HepG2 (cell line): ENCODE measurements around the gene HRCT1. TPM values are rescaled to one million over a fixed set of nuclear protein-coding genes. Genes with fewer than 3 reads are reported as not detected.

Experiments used
- ATAC-seq: fragments of 200-7000 bp; cut with Tn5 transposase; 3 replicates; pipeline ENCODE4 v1.9.1; 2020; ENCODE audit warnings: mild to moderate bottlenecking, moderate library complexity
- BruUV-seq: library from RNA; stranded (reverse); fragments of 400-500 nt; replicated peaks from 2 replicates; lab custom pipeline; 2021; lab: Mats Ljungman, UMichigan
- CTCF ChIA-PET: fragments of 300-600 bp; formaldehyde crosslinking; extraction: SDS; loops from one replicate; lab custom pipeline; 2021; ENCODE audit warnings: low total read pairs, inconsistent platforms, low intra/inter-chr PET ratio; lab: Yijun Ruan, JAX
- POLR2A ChIA-PET: fragments of 350-600 bp; sonication (Branson Sonifier 250); formaldehyde crosslinking; loops from one replicate; lab custom pipeline; 2020; ENCODE audit warnings: antibody characterized with exemption, inconsistent platforms; lab: Yijun Ruan, JAX
- DNase-seq: peaks from one replicate; pipeline ENCODE4 v3.0.0-alpha.2; 2015; ENCODE audit warnings: low spot score
- FAIRE-seq: peaks from 3 replicates; lab custom pipeline; 2011; peaks lifted over from hg19 to GRCh38; lab: Jason Lieb, UNC
- H2AFZ ChIP-seq: one replicate; pipeline ENCODE4 v1.6.1; 2011; ENCODE audit warnings: low read length, inconsistent platforms
- H3K27ac ChIP-seq: fragments of 300-600 bp; 3 replicates; pipeline ENCODE4 v1.8.0; 2011; ENCODE audit warnings: mixed run types, mild to moderate bottlenecking, mixed read lengths, low read length, inconsistent platforms; ENCODE audit not compliant: insufficient read depth; ENCODE audit errors: extremely low read length
- H3K27me3 ChIP-seq, 2 experiments: fragments of 200-600 bp in 1 of 2; 2 replicates in 1 of 2; 3 replicates in 1 of 2; pipeline versions ENCODE4 v1.6.0 to v1.8.0; 2011; ENCODE audit warnings: low read length in 2 of 2, mild to moderate bottlenecking in 2 of 2, moderate library complexity in 2 of 2, inconsistent platforms in 1 of 2; ENCODE audit not compliant: insufficient read depth in 2 of 2, control insufficient read depth in 1 of 2
- H3K36me3 ChIP-seq, 2 experiments: fragments of 200-600 bp in 1 of 2; replicated peaks in 1 of 2; 2 replicates in 1 of 2; 3 replicates in 1 of 2; pipeline versions ENCODE4 v1.5.1 to v1.8.0; 2011; ENCODE audit warnings: low read length in 2 of 2, inconsistent platforms in 1 of 2; ENCODE audit not compliant: insufficient read depth in 2 of 2, control insufficient read depth in 1 of 2
- H3K4me1 ChIP-seq: 2 replicates; pipeline ENCODE4 v1.5.1; 2012; ENCODE audit warnings: low read length, inconsistent platforms; ENCODE audit not compliant: insufficient read depth
- H3K4me2 ChIP-seq: 2 replicates; pipeline ENCODE4 v1.6.0; 2011; ENCODE audit warnings: low read depth, low read length, inconsistent platforms
- H3K4me3 ChIP-seq, 3 experiments: fragments of 200-600 bp in 1 of 3; sonication (generic), shearing (Covaris generic) in 1 of 3; replicated peaks in 1 of 3; 2 replicates each; pipeline ENCODE4 v1.5.1; 2011 to 2016; ENCODE audit warnings: low read length in 3 of 3, inconsistent platforms in 2 of 3, low read depth in 2 of 3, mild to moderate bottlenecking in 2 of 3, control low read depth in 1 of 3, mixed read lengths in 1 of 3; ENCODE audit not compliant: insufficient read depth in 1 of 3
- H3K79me2 ChIP-seq: one replicate; pipeline ENCODE4 v1.6.1; 2011; ENCODE audit warnings: low read length, inconsistent platforms; ENCODE audit not compliant: insufficient read depth
- H3K9ac ChIP-seq: 2 replicates; pipeline ENCODE4 v1.6.0; 2011; ENCODE audit warnings: mild to moderate bottlenecking, low read depth, low read length, inconsistent platforms; ENCODE audit not compliant: insufficient read depth
- H3K9me3 ChIP-seq: 2 replicates; pipeline ENCODE4 v1.5.1; 2012; ENCODE audit warnings: mild to moderate bottlenecking, low read length
- H4K20me1 ChIP-seq: 2 replicates; pipeline ENCODE4 v1.6.0; 2011; ENCODE audit warnings: inconsistent platforms, mild to moderate bottlenecking, low read length, moderate library complexity; ENCODE audit not compliant: insufficient read depth
- ATF7 ChIP-seq, 2 experiments: fragments of 450-650 bp in 1 of 2; sonication (generic) in 1 of 2; formaldehyde crosslinking in 1 of 2; IDR thresholded peaks; 2 replicates each; pipeline versions ENCODE4 v1.4.0 to v1.6.1; 2016 to 2020; ENCODE audit warnings: antibody characterized with exemption in 1 of 2, mild to moderate bottlenecking in 1 of 2, missing genetic modification reagents in 1 of 2
- DR1 ChIP-seq: sonication (generic); formaldehyde crosslinking; IDR thresholded peaks from 2 replicates; pipeline ENCODE4 v1.8.0; 2021; ENCODE audit warnings: mild to moderate bottlenecking, missing genetic modification reagents, inconsistent platforms
- FOXP1 ChIP-seq, 2 experiments: fragments of 450-650 bp in 1 of 2; IDR thresholded peaks; 2 replicates each; pipeline ENCODE4 v1.6.1; 2017 to 2018; ENCODE audit warnings: antibody characterized with exemption in 1 of 2
- GLMP ChIP-seq: sonication (generic); formaldehyde crosslinking; IDR thresholded peaks from 2 replicates; pipeline ENCODE4 v1.9.0; 2021; ENCODE audit warnings: missing genetic modification reagents, mild to moderate bottlenecking, borderline replicate concordance
- HOXA9 ChIP-seq: sonication (generic); formaldehyde crosslinking; IDR thresholded peaks from 2 replicates; pipeline ENCODE4 v1.8.1; 2022; ENCODE audit warnings: missing genetic modification reagents, mild to moderate bottlenecking, moderate library complexity, borderline replicate concordance
- MATR3 ChIP-seq: sonication (generic); formaldehyde crosslinking; IDR thresholded peaks from 2 replicates; pipeline ENCODE4 v1.4.0; 2020; ENCODE audit warnings: missing genetic modification reagents
- PAXIP1 ChIP-seq: sonication (generic); formaldehyde crosslinking; conservative IDR thresholded peaks from 2 replicates; pipeline ENCODE4 v1.4.0; 2020; ENCODE audit warnings: mild to moderate bottlenecking, missing genetic modification reagents, moderate library complexity
- PCBP1 ChIP-seq: fragments of 200-400 bp; formaldehyde crosslinking; IDR thresholded peaks from 2 replicates; pipeline ENCODE4 v1.6.1; 2017; ENCODE audit warnings: mild to moderate bottlenecking, low read depth, low read length, borderline replicate concordance
- PITX1 ChIP-seq: sonication (generic); formaldehyde crosslinking; IDR thresholded peaks from 2 replicates; pipeline ENCODE4 v1.5.1; 2020; ENCODE audit warnings: mild to moderate bottlenecking, missing genetic modification reagents
- PLSCR1 ChIP-seq: sonication (generic); formaldehyde crosslinking; IDR thresholded peaks from 2 replicates; pipeline ENCODE4 v1.5.0; 2020; ENCODE audit warnings: missing genetic modification reagents, mild to moderate bottlenecking, borderline replicate concordance
- THAP7 ChIP-seq: sonication (generic); formaldehyde crosslinking; IDR thresholded peaks from 2 replicates; pipeline ENCODE4 v1.8.1; 2023; ENCODE audit warnings: mild to moderate bottlenecking, missing genetic modification reagents
- TRIM24 ChIP-seq: sonication (generic); formaldehyde crosslinking; IDR thresholded peaks from 2 replicates; pipeline ENCODE4 v1.8.0; 2022; ENCODE audit warnings: mild to moderate bottlenecking, missing genetic modification reagents
- ZBTB42 ChIP-seq: sonication (generic); formaldehyde crosslinking; IDR thresholded peaks from 2 replicates; pipeline ENCODE4 v1.5.0; 2020; ENCODE audit warnings: mild to moderate bottlenecking, missing genetic modification reagents
- ZNF235 ChIP-seq: sonication (generic); formaldehyde crosslinking; IDR thresholded peaks from 2 replicates; pipeline ENCODE4 v1.8.1; 2023; ENCODE audit warnings: mild to moderate bottlenecking, missing genetic modification reagents, borderline replicate concordance
- ZNF274 ChIP-seq: sonication (generic); formaldehyde crosslinking; IDR thresholded peaks from 2 replicates; pipeline ENCODE4 v1.5.1; 2020; ENCODE audit warnings: mild to moderate bottlenecking, missing genetic modification reagents
- ZNF768 ChIP-seq: sonication (generic); formaldehyde crosslinking; IDR thresholded peaks from 2 replicates; pipeline ENCODE4 v1.4.0; 2020; ENCODE audit warnings: missing genetic modification reagents
- WGBS: methylation state at CpG from one replicate; pipeline ENCODE4 v1.1.6; 2017; ENCODE audit warnings: low lambda C conversion rate; 5-methylcytosine and 5-hydroxymethylcytosine counted together
- in situ Hi-C: cut with HindIII; loops from 2 replicates; pipeline ENCODE4 v1.10.0; 2017; ENCODE audit warnings: low pct_unique_long_range_greater_than_20kb; ENCODE audit not compliant: extremely low pct_ligation_motif_present
- intact Hi-C: fragments of 100-400 bp; cut with micrococcal nuclease; formaldehyde crosslinking; loops from one replicate; pipeline ENCODE4 v1.10.0; 2022; ENCODE audit not compliant: unreplicated experiment
- polyA plus RNA-seq, 8 experiments: library from polyadenylated mRNA; depleted of rRNA in 3 of 8; stranded (reverse) in 7 of 8; unstranded in 1 of 8; fragments of >200 nt; fragmentation: Illumina TruSeq in 4 of 8; extraction: Trizol in 4 of 8; gene quantifications; 2 replicates each; pipeline versions ENCODE4 v1.2.1 to v1.2.3, GENCODE V29; 2011 to 2016; ENCODE audit warnings: low read depth in 4 of 8, missing spikeins in 1 of 8, mixed read lengths in 1 of 8; ENCODE audit not compliant: insufficient read depth in 1 of 8
- total RNA-seq, 5 experiments: library from RNA; depleted of rRNA; stranded (reverse); fragments of >200 nt; fragmentation: Illumina TruSeq; extraction: Trizol; gene quantifications; 2 replicates each; pipeline ENCODE4 v1.2.3, GENCODE V29; 2016; ENCODE audit warnings: low read depth in 1 of 5

HRCT1 gene
- total and polyA plus RNA-seq, 2 of the 13 experiments (the other 11 are each of a cell fraction or from before 2014, with no cell fraction given), result 0.13 TPM; not detected in 1

- no peak for TF ChIP-seq THAP7 (CRISPR knock-in tag)
Measured at GRCh38 chr9:35918780-35919179, 12.8 kb downstream of the HRCT1 start (continued).

- DNase-seq (no peak), ATAC-seq (no peak), FAIRE-seq (no peak)
- ChIA-PET CTCF (no interaction called here), POLR2A (interaction anchor here (1.1 kb wide), 2 partner anchors 12 to 118 kb away, joined by 3 read pairs; no protein-coding TSS in a partner anchor)
- no peak overlapping the region for H3K4me3 ChIP-seq
- H3K9ac ChIP-seq, result no peak overlapping the region
- in situ Hi-C loops (no loop called here), intact Hi-C loops (no loop called here)
- no peaks in the 10 kb centered on the region for H3K27me3 ChIP-seq
- no peaks in the 10 kb centered on the region for H3K9me3 ChIP-seq
- H2AFZ ChIP-seq, result no peak overlapping the region
- WGBS, result 65% methylated on average over 3 of the region's 3 CpGs
- no peaks in the 10 kb centered on the region for H3K36me3 ChIP-seq
- H3K4me1 ChIP-seq, result peaks cover 53% of the 10 kb centered on the region
- peak overlapping the region; percentile 67; the same call in 1 of the 2 replicates for H3K4me2 ChIP-seq
- H4K20me1 ChIP-seq, result no peaks in the 10 kb centered on the region
- BruUV-seq, result no TSS peak
- H3K27ac ChIP-seq, result peak overlapping the region; percentile 46
- no peaks in the 10 kb centered on the region for H3K79me2 ChIP-seq
- TF ChIP-seq ZNF235 (CRISPR knock-in tag) (no peak), ZNF274 (CRISPR knock-in tag) (no peak), GLMP (CRISPR knock-in tag) (no peak), MATR3 (CRISPR knock-in tag) (no peak), PCBP1 (no peak), TRIM24 (no peak), ZNF768 (CRISPR knock-in tag) (no peak), DR1 (no peak), PAXIP1 (CRISPR knock-in tag) (no peak), HOXA9 (CRISPR knock-in tag) (no peak), PLSCR1 (CRISPR knock-in tag) (no peak), PITX1 (no peak), FOXP1 (IDR thresholded peaks at IDR 0.05) (no peak), FOXP1 (CRISPR knock-in tag; IDR thresholded peaks at IDR 0.05) (no peak), ZBTB42 (no peak), ATF7 (IDR thresholded peaks at IDR 0.05) (no peak), ATF7 (CRISPR knock-in tag; IDR thresholded peaks at IDR 0.05) (no peak)
Measured at GRCh38 chr9:35919212-35920008, 13.4 kb downstream of the HRCT1 start.
